IPS-20b (cell line): ENCODE data around the gene PSME3.

Experiments
- H3K27ac ChIP-seq: one replicate; pipeline ENCODE4 v1.5.1; 2013; ENCODE audit warnings: low read length
- H3K27me3 ChIP-seq: 2 replicates; pipeline ENCODE4 v1.6.1; 2013; ENCODE audit warnings: mild to moderate bottlenecking, low read length, inconsistent platforms; ENCODE audit not compliant: insufficient read depth
- H3K36me3 ChIP-seq: 2 replicates; pipeline ENCODE4 v1.6.1; 2013; ENCODE audit warnings: low read depth, mild to moderate bottlenecking, inconsistent platforms, low read length, moderate library complexity; ENCODE audit not compliant: insufficient read depth
- H3K4me1 ChIP-seq: 2 replicates; pipeline ENCODE4 v1.6.1; 2013; ENCODE audit warnings: mild to moderate bottlenecking, control low read depth, inconsistent platforms, low read length, moderate library complexity; ENCODE audit not compliant: insufficient read depth
- H3K4me3 ChIP-seq: 2 replicates; pipeline ENCODE4 v1.5.1; 2013; ENCODE audit warnings: mild to moderate bottlenecking, low read length, inconsistent platforms
- H3K9ac ChIP-seq: 2 replicates; pipeline ENCODE4 v1.6.1; 2013; ENCODE audit warnings: low read depth, mild to moderate bottlenecking, inconsistent platforms, low read length, moderate library complexity
- H3K9me3 ChIP-seq: 2 replicates; pipeline ENCODE4 v1.6.1; 2013; ENCODE audit warnings: mild to moderate bottlenecking, low read depth, low read length, inconsistent platforms; ENCODE audit not compliant: insufficient read depth

PSME3 gene

DNA sequence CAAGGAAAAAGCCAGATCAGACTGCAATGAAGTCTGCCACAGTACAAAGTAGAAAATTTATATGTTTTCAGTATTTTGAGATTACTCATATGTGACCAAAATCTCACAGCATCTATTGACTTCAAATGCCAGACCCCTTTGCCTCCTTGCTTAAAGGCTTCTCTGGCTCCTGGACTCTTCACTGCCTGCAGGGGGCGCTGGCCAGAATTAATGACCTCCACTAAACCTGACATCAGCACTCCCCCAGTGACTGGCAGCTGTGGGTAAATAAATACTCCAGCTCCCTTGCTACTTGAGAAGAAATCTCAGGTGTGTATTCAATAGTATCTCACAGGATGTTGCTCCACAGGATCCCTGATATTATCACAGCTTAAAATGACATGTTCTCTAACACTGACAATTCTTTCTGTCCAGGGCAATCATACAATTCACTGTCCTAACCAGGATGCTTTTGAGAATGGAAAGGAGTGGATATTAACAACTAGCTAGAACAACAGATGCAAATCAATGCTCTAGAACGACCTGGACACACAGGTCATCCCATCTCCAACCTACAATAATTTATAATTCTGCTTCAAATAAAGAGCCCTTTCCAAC, 13.2 kb upstream of the PSME3 start:
- no peak overlapping the region for H3K4me3 ChIP-seq
- no peak overlapping the region for H3K27ac ChIP-seq
- no peaks in the 10 kb centered on the region for H3K27me3 ChIP-seq
- no peak overlapping the region for H3K9ac ChIP-seq
- peaks cover 61% of the 10 kb centered on the region for H3K36me3 ChIP-seq
- H3K4me1 ChIP-seq, result no peaks in the 10 kb centered on the region
- no peaks in the 10 kb centered on the region for H3K9me3 ChIP-seq

DNA sequence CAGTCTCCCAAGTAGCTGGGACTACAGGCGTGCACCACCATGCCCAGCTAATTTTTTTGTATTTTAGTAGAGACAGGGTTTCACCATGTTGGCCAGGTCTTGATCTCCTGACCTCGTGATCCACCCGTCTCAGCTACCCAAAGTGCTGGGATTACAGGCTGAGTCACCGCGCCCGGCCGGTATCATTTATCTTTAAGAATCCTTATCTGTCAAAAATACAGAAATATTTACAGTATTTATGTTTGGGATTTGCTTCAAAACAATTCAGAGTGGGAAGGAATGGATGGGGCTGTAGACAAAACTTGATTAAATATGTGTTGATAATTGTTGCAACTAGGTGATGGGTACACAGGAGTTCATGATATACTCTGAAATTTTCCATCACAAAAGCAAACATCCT, 12.0 kb upstream of the PSME3 start:
- H3K9me3 ChIP-seq, result no peaks in the 10 kb centered on the region
- peaks cover 50% of the 10 kb centered on the region for H3K36me3 ChIP-seq
- H3K9ac ChIP-seq, result no peak overlapping the region
- H3K4me1 ChIP-seq, result no peaks in the 10 kb centered on the region
- no peak overlapping the region for H3K4me3 ChIP-seq
- no peak overlapping the region for H3K27ac ChIP-seq
- no peaks in the 10 kb centered on the region for H3K27me3 ChIP-seq

DNA sequence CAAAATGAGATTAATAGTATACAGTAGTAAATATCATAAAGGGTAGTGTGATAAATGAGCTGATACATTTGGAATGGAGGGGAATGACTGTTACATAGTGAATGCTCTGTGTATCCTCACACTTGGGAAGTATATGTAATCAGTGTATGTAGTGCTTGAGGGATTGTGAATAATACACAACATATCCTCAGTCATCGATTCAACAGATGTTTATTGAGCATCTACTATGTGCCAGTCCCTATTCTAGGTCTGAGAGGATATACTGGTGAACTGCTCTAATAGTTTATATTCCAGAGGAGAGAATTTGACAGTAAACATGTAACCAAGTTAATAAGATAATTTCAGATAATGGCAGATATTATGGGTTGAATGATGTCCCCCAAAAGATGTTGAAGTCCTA, 5.7 kb upstream of the PSME3 start:
- Histone ChIP-seq H3K4me3 (no peak overlapping the region), H3K27me3 (peaks cover 18% of the 10 kb centered on the region), H3K9me3 (no peaks in the 10 kb centered on the region), H3K4me1 (no peaks in the 10 kb centered on the region; the same call in 1 of the 2 replicates), H3K9ac (no peak overlapping the region), H3K36me3 (no peaks in the 10 kb centered on the region), H3K27ac (no peak overlapping the region)

GRCh38 chr17:42830971-42831370, 2.2 kb upstream of the PSME3 start:
- Histone ChIP-seq H3K36me3 (peaks cover 14% of the 10 kb centered on the region), H3K9ac (no peak overlapping the region), H3K9me3 (no peaks in the 10 kb centered on the region), H3K27ac (no peak overlapping the region), H3K4me1 (peaks cover 4% of the 10 kb centered on the region; the same call in 1 of the 2 replicates), H3K27me3 (peaks cover 18% of the 10 kb centered on the region), H3K4me3 (no peak overlapping the region)

DNA sequence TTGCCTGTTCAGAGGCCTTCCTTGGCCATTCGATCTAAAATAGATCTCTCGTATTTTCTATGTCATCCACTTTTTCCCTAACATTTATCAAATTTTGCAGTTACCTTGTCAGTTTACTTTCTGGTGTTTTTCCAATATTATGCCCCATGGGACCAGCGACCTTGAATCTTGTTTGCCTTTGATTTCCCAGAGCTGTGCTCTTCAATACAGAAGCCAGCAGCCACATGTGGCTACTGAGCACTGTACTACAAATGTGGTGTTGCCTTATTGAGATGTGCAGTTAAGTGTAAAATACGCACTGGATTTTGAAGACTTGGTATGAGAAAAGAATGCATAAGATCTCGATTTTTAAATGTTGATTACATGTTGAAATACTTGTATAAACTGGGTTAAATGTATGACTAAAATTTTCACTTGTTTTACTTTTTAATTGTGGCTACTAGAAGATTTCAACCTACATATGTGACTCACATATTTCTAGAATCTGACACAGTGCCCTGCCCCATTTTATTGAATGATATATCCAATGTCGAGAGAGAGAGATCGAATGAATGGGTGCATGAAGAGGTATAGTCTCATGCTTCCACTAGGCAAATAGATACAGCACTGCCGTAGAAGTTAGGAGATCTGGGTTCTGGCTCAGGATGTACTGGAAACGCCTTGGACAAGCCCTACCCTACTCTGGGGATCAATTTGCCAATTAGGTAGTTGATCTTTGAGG, 824 bp upstream of the PSME3 start:
- H3K36me3 ChIP-seq, result peaks cover 26% of the 10 kb centered on the region
- H3K9ac ChIP-seq, result peak overlapping the region; percentile 98
- H3K27ac ChIP-seq, result peak overlapping the region; percentile 84
- peaks cover 12% of the 10 kb centered on the region; the same call in 1 of the 2 replicates for H3K27me3 ChIP-seq
- H3K4me3 ChIP-seq, result peak overlapping the region; percentile 99
- H3K4me1 ChIP-seq, result peaks cover 4% of the 10 kb centered on the region; the same call in 1 of the 2 replicates
- no peaks in the 10 kb centered on the region for H3K9me3 ChIP-seq

DNA sequence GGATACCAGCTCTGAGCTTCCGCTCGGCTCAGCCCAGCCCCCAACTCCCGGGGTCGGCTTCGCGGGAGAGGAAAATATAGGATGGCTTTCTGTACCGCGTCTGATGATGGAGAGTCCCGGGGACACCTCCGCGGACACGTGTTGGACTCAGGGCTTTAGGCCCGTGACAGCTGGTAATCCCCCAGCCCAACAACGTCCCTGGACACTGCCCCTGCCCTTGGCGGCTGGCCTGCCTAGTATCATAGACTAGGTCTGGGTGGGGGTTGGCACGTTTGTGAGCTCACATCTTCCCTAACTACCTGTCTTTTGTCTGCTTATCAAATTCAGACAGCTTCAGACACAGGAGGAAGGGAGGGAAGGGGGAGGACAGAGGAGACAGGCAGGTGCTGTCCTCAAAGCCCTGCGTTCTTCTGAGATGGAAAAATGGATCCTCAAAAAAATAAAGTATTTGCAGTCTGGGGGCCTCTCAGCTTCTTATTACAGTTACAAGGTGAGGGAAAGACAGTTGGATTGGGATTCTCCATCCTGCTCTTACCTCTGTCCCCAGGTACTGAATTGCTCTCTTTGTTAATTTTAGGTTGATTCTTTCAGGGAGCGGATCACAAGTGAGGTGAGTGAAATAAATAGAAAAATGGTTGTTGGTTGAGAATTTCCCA, 698 bp downstream of the PSME3 start:
- H3K36me3 ChIP-seq, result peaks cover 42% of the 10 kb centered on the region
- H3K9ac ChIP-seq, result peak overlapping the region; percentile 98
- H3K27ac ChIP-seq, result peak overlapping the region; percentile 84
- peaks cover 4% of the 10 kb centered on the region; the same call in 1 of the 2 replicates for H3K4me1 ChIP-seq
- no peaks in the 10 kb centered on the region for H3K9me3 ChIP-seq
- no peaks in the 10 kb centered on the region; the same call in 1 of the 2 replicates for H3K27me3 ChIP-seq
- H3K4me3 ChIP-seq, result peak overlapping the region; percentile 99

DNA sequence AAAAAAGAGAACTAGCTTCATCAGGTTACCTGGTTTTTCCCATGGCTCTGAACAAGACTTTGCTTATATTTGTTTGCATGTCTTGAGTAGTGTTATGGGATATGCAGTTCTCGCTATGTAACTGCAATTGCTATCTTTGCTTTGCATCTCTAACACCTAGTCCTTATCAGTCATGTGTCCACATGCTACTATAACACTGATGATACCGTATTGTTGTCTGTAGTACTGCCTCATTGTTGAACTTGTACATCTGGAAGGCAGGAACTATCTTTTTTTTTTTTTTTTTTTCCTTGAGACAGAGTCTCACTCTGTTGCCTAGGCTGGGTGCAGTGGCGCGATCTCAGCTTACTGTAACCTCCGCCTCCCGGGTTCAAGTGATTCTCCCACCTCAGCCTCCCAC, 2.5 kb downstream of the PSME3 start:
- Histone ChIP-seq H3K36me3 (peaks cover 55% of the 10 kb centered on the region), H3K9me3 (no peaks in the 10 kb centered on the region), H3K4me1 (peaks cover 4% of the 10 kb centered on the region; the same call in 1 of the 2 replicates), H3K9ac (no peak overlapping the region), H3K27ac (no peak overlapping the region), H3K4me3 (no peak overlapping the region), H3K27me3 (no peaks in the 10 kb centered on the region)

GRCh38 chr17:42841975-42842685, 8.9 kb downstream of the PSME3 start:
- no peaks in the 10 kb centered on the region for H3K4me1 ChIP-seq
- H3K27ac ChIP-seq, result no peak overlapping the region
- H3K9ac ChIP-seq, result no peak overlapping the region
- H3K4me3 ChIP-seq, result no peak overlapping the region
- no peaks in the 10 kb centered on the region for H3K9me3 ChIP-seq
- peaks cover 81% of the 10 kb centered on the region for H3K36me3 ChIP-seq
- no peaks in the 10 kb centered on the region for H3K27me3 ChIP-seq

DNA sequence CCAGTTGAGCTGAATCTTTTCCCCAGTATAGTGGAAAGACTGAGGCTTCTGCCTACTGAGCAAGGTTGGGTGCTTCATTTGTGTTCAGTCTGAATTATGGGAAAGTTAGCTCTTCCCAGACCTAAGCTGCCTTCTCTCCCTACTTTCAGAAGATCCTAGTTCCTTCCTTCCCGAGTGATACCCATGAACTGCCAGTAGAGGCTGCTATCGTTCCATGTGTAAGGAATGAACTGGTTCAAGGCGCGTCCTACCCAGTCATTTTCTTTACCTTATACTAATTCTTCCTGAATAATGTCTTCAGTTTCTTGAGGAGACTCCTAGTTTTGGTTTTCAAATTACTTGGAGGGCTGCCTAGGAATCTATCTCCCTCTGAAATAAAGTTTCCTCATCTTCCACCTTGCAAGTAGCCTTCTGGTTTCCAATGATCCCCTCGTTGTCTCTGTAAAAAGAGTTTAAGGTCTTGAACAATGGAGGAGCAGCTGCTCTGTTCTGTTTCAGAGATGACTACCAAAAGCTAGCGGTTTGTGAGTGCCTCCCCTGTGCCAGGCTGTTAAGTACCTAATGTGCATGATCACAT, 10.2 kb downstream of the PSME3 start:
- Histone ChIP-seq H3K36me3 (peaks cover 68% of the 10 kb centered on the region), H3K4me3 (no peak overlapping the region), H3K9ac (no peak overlapping the region), H3K9me3 (no peaks in the 10 kb centered on the region), H3K4me1 (no peaks in the 10 kb centered on the region), H3K27ac (no peak overlapping the region), H3K27me3 (no peaks in the 10 kb centered on the region)

DNA sequence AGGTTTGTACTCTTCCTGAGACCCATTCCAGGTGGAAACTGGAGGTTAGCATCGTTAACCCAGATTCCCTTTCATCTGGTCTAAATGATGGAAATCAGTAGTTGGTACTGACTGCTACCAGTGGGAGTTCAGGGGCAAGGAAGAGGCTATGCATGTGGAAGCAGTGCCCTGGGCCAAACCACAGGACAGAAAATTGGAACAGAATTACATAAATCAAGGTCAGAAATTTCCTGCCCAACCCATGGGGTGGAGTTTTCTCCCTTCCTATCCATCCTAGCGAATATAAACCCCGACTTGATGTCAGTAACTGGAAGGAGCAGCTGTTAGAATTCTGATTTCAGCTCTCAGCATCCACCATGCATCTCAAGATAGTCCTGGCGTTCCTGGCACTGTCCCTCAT, 11.1 kb downstream of the PSME3 start, which contains the start of gene AOC2:
TSS of gene AOC2 (plus strand) at position 310 of the 400 bp plus-strand sequence. CDS start at position 357, 47 bp downstream.
- Histone ChIP-seq H3K27ac (no peak within 1 kb of the TSS), H3K9me3 (no peaks in the 10 kb centered on the region)

More for the DNA sequence above, 11.1 kb downstream of the PSME3 start, which contains the start of gene AOC2:
- Histone ChIP-seq H3K4me1 (no peaks in the 10 kb centered on the region), H3K36me3 (peaks cover 60% of the 10 kb centered on the region), H3K27me3 (no peaks in the 10 kb centered on the region), H3K4me3 (no peak within 1 kb of the TSS), H3K9ac (no peak within 1 kb of the TSS)
